ENCODE data around the gene RARRES1.
A peak's percentile ranks its signal among the peaks of the same experiment; 100 is the strongest.

RARRES1 gene

GRCh38 chr3:158680861-158681260 is 51.4 kb downstream of the RARRES1 start:
- no peak for DNase-seq

- DNase-seq: no peak
Measured at GRCh38 chr3:158679547-158680000, 52.7 kb downstream of the RARRES1 start.

- no peak for DNase-seq
Measured at GRCh38 chr3:158678687-158679086, 53.6 kb downstream of the RARRES1 start.

DNA sequence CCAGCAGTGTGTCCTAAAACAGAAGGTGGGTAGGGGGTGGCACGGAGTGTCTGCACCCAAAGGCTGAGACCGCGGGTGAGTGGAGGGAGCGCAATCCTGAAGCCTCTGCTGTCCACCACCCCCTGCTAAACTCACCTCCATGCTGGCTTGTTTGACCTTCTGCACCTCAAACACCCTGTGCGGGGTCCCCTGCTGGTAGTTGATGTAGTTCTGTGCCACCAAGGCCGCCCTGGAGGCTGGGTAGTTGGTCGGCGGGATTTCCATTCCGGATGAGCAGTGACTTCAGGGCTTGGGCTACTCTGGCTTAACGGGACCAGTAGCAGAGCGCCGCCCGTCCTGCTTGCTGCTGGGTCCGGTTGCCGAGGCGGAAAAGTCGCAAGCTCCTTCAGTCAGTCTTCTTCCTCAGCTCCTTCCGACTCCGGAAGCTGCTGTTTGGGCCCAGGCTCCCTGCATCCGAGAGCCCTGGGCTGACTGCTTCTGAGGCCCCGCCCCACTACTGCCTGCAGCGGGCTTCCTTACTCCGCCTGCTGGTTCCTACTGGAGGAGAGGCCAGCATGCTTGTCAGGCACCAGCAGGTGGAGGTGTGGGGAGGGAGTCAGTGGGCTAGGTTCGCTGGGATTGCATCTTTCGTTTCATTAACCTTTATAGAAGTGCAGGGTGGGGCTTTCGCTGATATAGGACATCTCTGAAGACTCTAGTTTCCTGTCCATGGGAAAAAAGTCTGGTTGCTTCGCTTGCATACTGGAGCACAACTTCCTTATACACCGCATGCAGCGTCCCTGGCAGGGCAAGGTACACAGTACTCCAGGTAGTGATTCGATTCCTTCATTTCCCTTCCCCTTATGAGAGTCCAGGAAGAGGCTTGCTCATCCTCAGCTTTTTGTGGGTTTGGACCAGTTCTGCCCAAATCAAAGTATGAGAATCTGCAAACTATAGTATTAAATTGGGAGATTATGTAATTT is 59.8 kb downstream of the RARRES1 start, which contains the start of gene LXN:
Gene LXN, minus strand, starts transcription at position 434 of the 962 bp plus-strand sequence. Its CDS starts 170 bp downstream, at position 264.
- DNase-seq: peak; percentile 26

GRCh38 chr3:158671821-158672214 is 60.4 kb downstream of the RARRES1 start:
- DNase-seq: no peak

DNA sequence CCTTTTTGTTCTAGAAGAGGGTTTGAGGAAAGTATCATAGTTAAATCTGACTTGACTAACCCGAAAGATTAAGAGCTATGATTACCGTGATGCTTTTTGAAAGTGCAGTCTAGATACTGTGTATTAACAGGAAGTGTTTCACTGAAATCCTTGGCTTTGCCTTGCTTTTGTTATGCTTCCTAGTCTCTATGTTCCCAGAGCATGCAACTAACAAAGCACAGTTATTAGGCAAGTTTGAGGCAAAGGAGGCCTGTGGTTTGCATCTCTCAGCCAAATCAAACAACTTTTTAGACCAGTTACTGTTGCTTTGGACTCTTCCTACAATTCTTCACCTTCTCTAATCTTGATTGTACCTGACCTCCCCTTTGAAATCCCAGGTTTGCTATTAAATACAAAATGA is 63.8 kb downstream of the RARRES1 start:
- DNase-seq: no peak

- DNase-seq: no peak
Measured at GRCh38 chr3:158666416-158666815, 65.8 kb downstream of the RARRES1 start.

GRCh38 chr3:158663832-158664231 is 68.4 kb downstream of the RARRES1 start:
- DNase-seq: no peak

GRCh38 chr3:158663246-158663645 is 69.0 kb downstream of the RARRES1 start:
- DNase-seq: no peak

DNA sequence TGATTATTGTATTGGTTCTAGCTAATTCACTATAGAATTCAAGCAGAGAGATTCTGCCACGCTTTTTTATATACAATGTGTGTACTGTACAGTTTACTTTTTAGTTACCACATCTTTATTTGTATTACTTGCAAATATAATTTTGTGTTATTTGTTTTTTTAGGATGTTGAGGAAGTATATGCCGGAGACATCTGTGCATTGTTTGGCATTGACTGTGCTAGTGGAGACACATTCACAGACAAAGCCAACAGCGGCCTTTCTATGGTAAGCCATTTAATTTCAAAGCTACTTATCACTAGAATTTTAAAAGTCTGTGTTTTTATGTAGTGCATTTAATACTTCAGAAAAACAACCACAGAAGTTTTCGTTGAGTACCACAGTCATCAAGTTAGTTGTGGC is 71.5 kb downstream of the RARRES1 start:
- no peak for DNase-seq

DNA sequence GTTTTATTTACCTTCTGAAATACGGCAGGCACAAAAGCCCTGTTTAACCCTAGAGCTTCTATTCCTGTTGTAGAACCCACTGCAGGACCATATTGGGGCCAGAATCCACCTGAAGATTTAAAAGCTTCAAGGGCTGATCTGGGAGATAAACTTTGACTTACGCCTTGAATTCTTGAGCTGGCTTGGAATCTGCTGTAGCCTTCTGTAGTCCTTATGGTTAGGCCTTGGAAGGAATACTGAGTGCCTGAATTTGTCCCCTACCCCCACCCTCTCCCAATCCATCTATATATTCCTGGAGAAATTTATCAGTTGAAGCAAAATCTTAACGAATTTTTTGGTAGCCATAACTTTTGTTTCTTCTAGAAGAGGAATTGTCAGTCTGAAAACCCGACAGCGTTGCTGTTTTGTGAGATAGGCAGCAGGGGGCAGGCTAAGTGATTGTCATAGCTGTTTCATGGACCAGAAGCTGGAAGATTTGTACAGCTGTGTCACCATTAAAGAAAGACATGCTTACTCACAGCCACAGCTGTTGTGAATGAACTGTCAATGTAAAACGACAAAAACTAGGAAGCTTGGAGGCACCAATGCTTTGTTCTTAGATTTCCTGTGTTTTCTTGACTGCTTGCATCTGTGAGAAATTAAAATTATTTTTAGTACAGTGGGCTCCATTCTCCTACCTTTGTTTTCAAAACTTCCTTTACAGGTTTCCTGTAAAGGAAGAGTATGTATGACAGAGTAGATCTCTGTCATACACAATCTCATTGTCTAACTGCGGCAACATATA is 72.6 kb downstream of the RARRES1 start:
- peak; percentile 25 for DNase-seq

GRCh38 chr3:158658889-158659288 is 73.4 kb downstream of the RARRES1 start:
- no peak for DNase-seq

DNA sequence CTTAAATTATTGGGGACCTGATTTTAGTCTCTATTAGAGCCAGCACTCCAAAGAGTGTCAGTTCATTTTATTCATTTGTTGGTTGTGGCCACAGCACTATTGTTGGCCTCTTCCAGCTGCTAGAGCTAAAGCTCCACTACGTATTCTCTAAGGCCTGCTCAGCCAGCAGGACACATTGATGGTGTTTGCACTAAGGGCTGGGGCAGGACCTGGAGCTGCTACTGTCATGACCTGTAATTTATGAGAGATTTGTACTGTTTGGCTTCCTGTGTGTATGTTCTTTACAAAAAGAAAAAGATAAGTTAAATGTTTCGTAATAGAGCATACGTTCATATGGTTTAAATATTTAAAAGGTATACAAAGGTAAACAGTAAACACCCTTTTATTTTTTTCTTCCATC is 79.8 kb downstream of the RARRES1 start:
- DNase-seq: no peak

- no peak for DNase-seq
Measured at GRCh38 chr3:158651192-158651591, 81.1 kb downstream of the RARRES1 start.

DNA sequence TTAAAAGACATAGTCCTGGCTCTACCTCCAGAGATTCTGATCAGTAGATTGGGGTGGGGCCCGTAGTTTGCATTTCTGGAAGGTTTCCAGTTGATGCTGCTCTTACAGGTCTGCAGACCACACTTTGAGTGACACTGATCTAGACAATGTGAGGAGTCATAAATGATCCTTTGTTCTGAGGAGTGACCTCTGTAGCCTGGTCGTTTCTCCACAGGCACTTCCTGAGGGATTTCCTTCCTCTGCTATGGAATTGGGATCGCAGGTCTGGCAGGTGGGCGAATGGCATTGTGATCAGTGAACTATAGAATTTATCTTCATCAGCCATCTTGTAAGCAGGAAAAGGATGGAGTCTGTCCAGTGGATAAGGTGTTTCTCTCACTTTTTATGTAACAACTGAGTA is 82.5 kb downstream of the RARRES1 start:
- no peak for DNase-seq

Data from NCI-H2171 treated with DMSO at 0.1 percent for 48 hours (cell line).